NK-92 treated with Interleukin-12 subunit alpha and Interleukin-12 subunit beta, amount 100 ng/mL, for 24 hours (cell line): ENCODE data around the gene SDSL.

Experiments
- DNase-seq: peaks from one replicate; lab custom pipeline; 2025; lab: John Stamatoyannopoulos, UW

The SDSL gene

GRCh38 chr12:113396828-113397496 is 25.2 kb upstream of the SDSL start:
- no peak for DNase-seq

- no peak for DNase-seq
These were observed 24.5 kb upstream of the SDSL start for GRCh38 chr12:113397497-113398197.

GRCh38 chr12:113398346-113399290 is 23.6 kb upstream of the SDSL start:
- DNase-seq = no peak

- no peak for DNase-seq
These were observed 22.7 kb upstream of the SDSL start for GRCh38 chr12:113399490-113399889.

GRCh38 chr12:113400362-113400761 is 21.8 kb upstream of the SDSL start:
- no peak for DNase-seq

- no peak for DNase-seq
These were observed 20.8 kb upstream of the SDSL start for GRCh38 chr12:113401066-113402000.

GRCh38 chr12:113402586-113403260 is 19.5 kb upstream of the SDSL start:
- DNase-seq = no peak

- no peak for DNase-seq
These were observed 18.5 kb upstream of the SDSL start, which contains the start of gene SDS for GRCh38 chr12:113403435-113404415. Gene SDS (minus strand): TSS chr12:113403887. CDS start chr12:113399708, 4,179 bp downstream.

- DNase-seq = no peak
These were observed 16.5 kb upstream of the SDSL start for GRCh38 chr12:113405694-113406093.

- DNase-seq = no peak
These were observed 14.1 kb upstream of the SDSL start for GRCh38 chr12:113407931-113408600.

- no peak for DNase-seq
These were observed 13.4 kb upstream of the SDSL start for GRCh38 chr12:113408756-113409298.

GRCh38 chr12:113409462-113410124 is 12.6 kb upstream of the SDSL start:
- DNase-seq = no peak

GRCh38 chr12:113413488-113413939 is 8.7 kb upstream of the SDSL start:
- DNase-seq = no peak

GRCh38 chr12:113414519-113415038 is 7.6 kb upstream of the SDSL start:
- DNase-seq = no peak

- no peak for DNase-seq
These were observed 6.0 kb upstream of the SDSL start for GRCh38 chr12:113416091-113416754.

GRCh38 chr12:113418213-113418879 is 3.8 kb upstream of the SDSL start:
- DNase-seq = no peak
